BE2C (cell line): ENCODE results near the gene POLE.

Experiments
- DNase-seq: peaks from one replicate; pipeline ENCODE4 v3.0.0-alpha.2; 2020
- H3K27me3 ChIP-seq: fragments of 250-450 bp; sonication (Bioruptor Pico); 2 replicates; pipeline ENCODE4 v1.5.1; 2020; ENCODE audit warnings: mild to moderate bottlenecking
- H3K36me3 ChIP-seq: fragments of 250-450 bp; sonication (Bioruptor Pico); 2 replicates; pipeline ENCODE4 v1.5.1; 2020; ENCODE audit warnings: mild to moderate bottlenecking
- H3K4me1 ChIP-seq: fragments of 250-450 bp; sonication (Bioruptor Pico); 2 replicates; pipeline ENCODE4 v1.5.1; 2020
- H3K4me3 ChIP-seq: 2 replicates; pipeline ENCODE4 v1.5.1; 2011; ENCODE audit warnings: low read depth, low read length
- H3K9me3 ChIP-seq: fragments of 250-450 bp; sonication (Bioruptor Pico); 2 replicates; pipeline ENCODE4 v1.5.1; 2020
- TF ChIP-seq, protein P1 (sequence below): IDR thresholded peaks from 2 replicates; pipeline ENCODE4 v1.5.1; 2012; ENCODE audit warnings: mild to moderate bottlenecking, low read depth, low read length

Gene POLE

DNA sequence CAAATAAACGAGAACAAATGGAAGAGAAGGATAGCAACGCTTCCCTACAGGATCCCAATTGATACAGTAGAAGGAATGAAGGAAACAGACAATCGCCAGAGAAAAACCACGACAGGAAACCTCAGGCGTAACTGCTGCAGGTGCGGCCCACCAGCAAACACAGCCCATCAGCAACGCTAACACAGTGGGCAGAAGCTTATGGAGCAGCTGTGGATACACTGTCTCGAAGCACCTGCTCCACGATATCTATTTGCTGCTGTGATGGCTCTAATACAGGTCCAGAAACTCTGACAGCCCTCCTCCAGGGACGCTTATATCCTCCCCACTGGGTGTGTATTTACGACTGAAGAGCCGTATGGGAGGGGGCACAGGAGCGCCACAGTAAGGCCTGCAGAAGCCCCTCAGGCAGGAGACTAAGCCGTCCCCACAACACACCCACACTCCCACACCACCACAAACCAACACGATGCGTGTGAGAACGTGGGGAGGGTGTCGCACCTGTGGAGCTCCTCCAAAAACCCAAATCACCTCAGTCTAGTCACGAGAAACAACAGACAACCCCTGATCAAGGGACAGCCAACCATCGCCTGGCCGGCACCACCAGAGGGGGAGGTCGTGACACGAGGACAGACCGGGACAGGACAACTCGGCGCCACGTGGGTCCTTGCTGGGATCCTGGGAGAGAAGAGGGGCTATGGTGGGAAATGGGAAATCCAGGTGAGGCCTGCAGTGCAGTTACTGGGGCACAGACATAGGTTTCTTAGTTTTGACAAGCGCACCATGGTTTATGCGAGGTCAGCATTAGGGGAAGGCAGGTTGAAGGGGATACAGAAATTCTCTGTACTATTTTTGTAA lies 24.0 kb downstream of the POLE start:
- Histone ChIP-seq H3K4me1 (no peaks in the 10 kb centered on the region), H3K9me3 (no peaks in the 10 kb centered on the region), H3K36me3 (peaks cover 96% of the 10 kb centered on the region), H3K27me3 (no peaks in the 10 kb centered on the region), H3K4me3 (no peak overlapping the region)
- TF ChIP-seq, protein P1, sequence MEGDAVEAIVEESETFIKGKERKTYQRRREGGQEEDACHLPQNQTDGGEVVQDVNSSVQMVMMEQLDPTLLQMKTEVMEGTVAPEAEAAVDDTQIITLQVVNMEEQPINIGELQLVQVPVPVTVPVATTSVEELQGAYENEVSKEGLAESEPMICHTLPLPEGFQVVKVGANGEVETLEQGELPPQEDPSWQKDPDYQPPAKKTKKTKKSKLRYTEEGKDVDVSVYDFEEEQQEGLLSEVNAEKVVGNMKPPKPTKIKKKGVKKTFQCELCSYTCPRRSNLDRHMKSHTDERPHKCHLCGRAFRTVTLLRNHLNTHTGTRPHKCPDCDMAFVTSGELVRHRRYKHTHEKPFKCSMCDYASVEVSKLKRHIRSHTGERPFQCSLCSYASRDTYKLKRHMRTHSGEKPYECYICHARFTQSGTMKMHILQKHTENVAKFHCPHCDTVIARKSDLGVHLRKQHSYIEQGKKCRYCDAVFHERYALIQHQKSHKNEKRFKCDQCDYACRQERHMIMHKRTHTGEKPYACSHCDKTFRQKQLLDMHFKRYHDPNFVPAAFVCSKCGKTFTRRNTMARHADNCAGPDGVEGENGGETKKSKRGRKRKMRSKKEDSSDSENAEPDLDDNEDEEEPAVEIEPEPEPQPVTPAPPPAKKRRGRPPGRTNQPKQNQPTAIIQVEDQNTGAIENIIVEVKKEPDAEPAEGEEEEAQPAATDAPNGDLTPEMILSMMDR: no peak
- no peak for DNase-seq

DNA sequence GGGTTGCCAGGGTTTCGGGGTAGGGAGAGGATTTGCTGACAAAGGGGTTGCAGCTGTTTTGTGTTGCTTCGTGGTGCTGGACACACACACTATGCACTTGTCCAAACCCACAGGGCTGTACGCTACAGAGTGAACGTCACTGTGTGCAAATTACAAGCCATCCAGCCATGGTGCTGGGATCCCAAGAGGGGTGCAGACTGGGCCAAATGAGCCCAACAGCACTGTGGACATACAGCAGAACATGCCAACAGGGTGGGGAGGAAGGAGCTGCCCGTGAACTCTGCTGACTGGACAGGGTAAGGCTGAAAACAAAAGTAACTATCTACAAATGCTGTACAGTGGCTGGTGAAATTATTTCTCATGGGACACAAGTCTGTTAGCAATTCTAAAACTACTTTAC lies 25.2 kb downstream of the POLE start:
- Histone ChIP-seq H3K4me1 (no peaks in the 10 kb centered on the region), H3K36me3 (peaks cover 96% of the 10 kb centered on the region), H3K27me3 (no peaks in the 10 kb centered on the region), H3K9me3 (no peaks in the 10 kb centered on the region), H3K4me3 (no peak overlapping the region)
- TF ChIP-seq, protein P1: no peak
- DNase-seq: no peak

DNA sequence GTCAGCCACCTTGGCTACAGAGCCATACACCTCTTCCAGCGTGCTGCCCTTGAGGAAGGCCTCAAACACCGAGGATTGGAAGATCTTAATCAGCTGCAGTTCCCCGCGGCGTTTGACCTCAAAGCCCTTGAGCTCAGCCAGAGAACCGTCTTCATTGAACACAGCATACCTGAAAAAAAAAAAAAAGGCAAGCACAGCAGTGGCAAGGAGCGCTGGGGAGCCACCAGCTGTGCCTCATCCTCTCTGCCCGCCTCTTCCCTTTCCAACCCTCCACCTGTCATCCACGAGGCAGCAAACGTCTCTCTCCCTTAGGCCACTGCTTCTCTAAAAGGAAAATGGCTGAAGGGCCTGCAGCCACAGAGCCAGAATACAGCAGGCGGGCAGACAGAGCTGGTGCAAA lies 26.1 kb downstream of the POLE start:
- no peak for DNase-seq
- Histone ChIP-seq H3K36me3 (peaks cover 92% of the 10 kb centered on the region), H3K4me1 (no peaks in the 10 kb centered on the region), H3K4me3 (no peak overlapping the region), H3K9me3 (no peaks in the 10 kb centered on the region), H3K27me3 (no peaks in the 10 kb centered on the region)
- TF ChIP-seq, protein P1: no peak

DNA sequence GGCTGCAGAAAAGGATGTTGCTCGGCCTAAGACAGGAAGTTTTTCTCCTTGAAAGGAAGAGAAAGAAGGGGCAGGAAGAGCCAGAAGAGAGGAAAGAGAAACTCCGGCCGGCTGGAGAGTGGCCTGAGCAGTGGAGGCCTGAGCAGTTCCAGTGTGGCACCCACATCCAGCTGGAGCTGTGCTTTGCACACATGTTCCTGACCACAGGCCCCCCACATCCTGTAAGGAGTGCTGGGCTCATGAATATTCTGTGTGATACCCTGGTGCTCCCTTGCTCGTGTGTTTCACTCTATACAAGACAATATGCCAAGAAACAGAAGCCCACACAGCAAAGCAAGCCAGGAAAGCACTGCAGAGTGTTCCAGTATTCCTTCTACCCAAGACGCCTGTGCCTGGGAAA lies 27.1 kb downstream of the POLE start:
- peaks cover 87% of the 10 kb centered on the region for H3K36me3 ChIP-seq
- DNase-seq: no peak
- TF ChIP-seq, protein P1: no peak
- no peaks in the 10 kb centered on the region for H3K27me3 ChIP-seq
- no peaks in the 10 kb centered on the region for H3K4me1 ChIP-seq
- no peak overlapping the region for H3K4me3 ChIP-seq
- H3K9me3 ChIP-seq: no peaks in the 10 kb centered on the region

DNA sequence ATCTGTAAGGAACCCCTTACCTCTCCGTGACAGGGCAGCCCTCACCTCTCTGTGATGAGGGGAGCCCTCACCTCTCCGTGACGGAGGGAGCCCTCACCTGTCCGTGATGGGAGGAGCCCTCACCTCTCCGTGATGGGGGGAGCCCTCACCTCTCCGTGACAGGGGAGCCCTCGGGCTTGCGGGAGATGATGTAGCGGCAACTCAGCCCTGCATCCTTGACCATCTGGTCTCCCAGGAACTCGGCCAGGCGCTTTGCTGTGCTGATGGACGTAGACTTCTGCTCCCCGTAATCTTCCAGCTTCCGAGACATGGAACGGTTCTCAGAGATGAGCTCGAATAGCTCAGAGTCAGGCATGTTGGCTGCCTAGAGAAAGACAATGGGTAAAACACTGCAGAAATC lies 28.0 kb downstream of the POLE start:
- no peak overlapping the region for H3K4me3 ChIP-seq
- no peak for DNase-seq
- peaks cover 88% of the 10 kb centered on the region for H3K36me3 ChIP-seq
- H3K9me3 ChIP-seq: no peaks in the 10 kb centered on the region
- TF ChIP-seq, protein P1: no peak
- H3K27me3 ChIP-seq: no peaks in the 10 kb centered on the region
- H3K4me1 ChIP-seq: no peaks in the 10 kb centered on the region

DNA sequence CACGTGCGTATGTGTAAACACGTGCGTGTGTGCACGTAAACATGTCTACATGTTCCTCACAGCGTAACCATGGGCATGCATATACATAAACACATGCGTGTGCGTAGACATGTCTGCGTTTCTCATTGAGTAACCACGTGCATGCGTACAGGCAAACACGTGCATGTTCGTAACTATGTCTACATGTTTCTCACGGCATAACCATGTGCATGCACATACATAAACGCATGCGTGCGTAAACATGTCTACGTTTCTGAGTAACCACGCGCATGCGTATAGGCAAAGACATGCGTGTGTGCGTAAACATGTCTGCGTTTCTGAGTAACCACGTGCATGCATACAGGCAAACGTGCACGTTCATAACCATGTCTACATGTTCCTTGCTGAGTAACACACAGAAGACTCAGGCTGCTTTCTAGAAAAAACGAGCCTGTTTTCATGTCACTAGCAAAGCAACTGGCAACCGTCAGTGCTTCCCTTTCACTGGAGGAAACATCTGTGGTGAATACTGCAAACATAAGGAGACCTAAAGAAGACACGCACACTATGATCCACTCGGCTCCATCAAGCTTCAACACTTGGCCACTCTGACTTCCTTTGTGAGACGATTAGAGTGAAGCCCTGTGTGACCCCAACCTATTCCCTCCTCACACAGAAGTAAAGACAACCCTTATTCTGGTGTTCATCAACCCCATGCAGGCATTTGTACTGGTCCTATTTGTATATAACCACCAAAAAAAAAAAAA lies 28.8 kb downstream of the POLE start:
- H3K27me3 ChIP-seq: no peaks in the 10 kb centered on the region
- no peaks in the 10 kb centered on the region for H3K4me1 ChIP-seq
- no peak overlapping the region for H3K4me3 ChIP-seq
- no peaks in the 10 kb centered on the region for H3K9me3 ChIP-seq
- DNase-seq: no peak
- peaks cover 86% of the 10 kb centered on the region for H3K36me3 ChIP-seq
- TF ChIP-seq, protein P1: no peak
